Measurements from ENCODE around the gene RPS14. TPM values are rescaled to one million over a fixed set of nuclear protein-coding genes. Genes with fewer than 3 reads are reported as not detected.

RPS14 gene
- total and polyA plus RNA-seq, 4 experiments from 2014 or later, result 5,260 to 9,996 (median 6,720) TPM

- H3K27ac ChIP-seq (ENCODE audit: low read depth, low read length), result no peak overlapping the region
- H3K4me3 ChIP-seq (ENCODE audit: low read length in 2 of 2), result no peak overlapping the region
- POLR2A ChIA-PET (ENCODE audit: partially characterized antibody), result no interaction called here
- Mint-ChIP-seq H3K9me3 (no peaks in the 10 kb centered on the region), H3K4me3 (no peak overlapping the region), H3K27me3 (peaks cover 2 to 5% of the 10 kb centered on the region in 2 donors), H3K36me3 (no peaks in the 10 kb centered on the region), H3K4me1 (peaks cover 0 to 2% (median under 1%) of the 10 kb centered on the region in 4 donors), H3K27ac (no peak overlapping the region)
- H3K4me1 ChIP-seq (ENCODE audit: insufficient read depth, low read length), result no peaks in the 10 kb centered on the region
- intact Hi-C loops (cut with micrococcal nuclease), result no loop called here
- no peaks in the 10 kb centered on the region for H3K36me3 ChIP-seq (ENCODE audit: insufficient read depth, low read length)
- no peak for DNase-seq
- CTCF ChIA-PET (ENCODE audit: partially characterized antibody), result interaction anchor here (1.3 kb wide), 1 partner anchor 42 kb away, joined by 3 read pairs; no protein-coding TSS in a partner anchor
- H3K9me3 ChIP-seq (ENCODE audit: control insufficient read depth in 1 of 2, low read length in 2 of 2), result no peaks in the 10 kb centered on the region
- no peaks in the 10 kb centered on the region for H3K27me3 ChIP-seq (ENCODE audit: insufficient read depth, low read length)
Measured at GRCh38 chr5:150492621-150493020, 43.1 kb upstream of the RPS14 start.

GRCh38 chr5:150491876-150492275, 42.3 kb upstream of the RPS14 start:
- H3K4me1 ChIP-seq (ENCODE audit: insufficient read depth, low read length), result peaks cover 4% of the 10 kb centered on the region
- H3K27me3 Mint-ChIP-seq, result peaks cover 2 to 10% of the 10 kb centered on the region in 2 donors
- CTCF ChIA-PET (ENCODE audit: partially characterized antibody), result no interaction called here
- no peak for DNase-seq
- no peaks in the 10 kb centered on the region for H3K9me3 Mint-ChIP-seq
- POLR2A ChIA-PET (ENCODE audit: partially characterized antibody), result no interaction called here
- no peaks in the 10 kb centered on the region for H3K36me3 ChIP-seq (ENCODE audit: insufficient read depth, low read length)
- intact Hi-C loops (cut with micrococcal nuclease), result no loop called here
- no peaks in the 10 kb centered on the region for H3K27me3 ChIP-seq (ENCODE audit: insufficient read depth, low read length)
- no peaks in the 10 kb centered on the region for H3K9me3 ChIP-seq (ENCODE audit: control insufficient read depth in 1 of 2, low read length in 2 of 2)
- no peaks in the 10 kb centered on the region for H3K36me3 Mint-ChIP-seq
- H3K4me3 Mint-ChIP-seq, result no peak overlapping the region
- peaks cover 0 to 9% (median 8%) of the 10 kb centered on the region in 4 donors for H3K4me1 Mint-ChIP-seq
- no peak overlapping the region for H3K4me3 ChIP-seq (ENCODE audit: low read length in 2 of 2)
- no peak overlapping the region for H3K27ac ChIP-seq (ENCODE audit: low read depth, low read length)
- H3K27ac Mint-ChIP-seq, result no peak overlapping the region

- H3K27me3 ChIP-seq (ENCODE audit: insufficient read depth, low read length), result no peaks in the 10 kb centered on the region
- H3K9me3 Mint-ChIP-seq, result no peaks in the 10 kb centered on the region
- no peak for DNase-seq
- no peak overlapping the region for H3K4me3 ChIP-seq (ENCODE audit: low read length in 2 of 2)
- no peaks in the 10 kb centered on the region for H3K36me3 ChIP-seq (ENCODE audit: insufficient read depth, low read length)
- H3K4me1 ChIP-seq (ENCODE audit: insufficient read depth, low read length), result peaks cover 7% of the 10 kb centered on the region
- no peak overlapping the region for H3K27ac Mint-ChIP-seq
- H3K36me3 Mint-ChIP-seq, result no peaks in the 10 kb centered on the region
- H3K27ac ChIP-seq (ENCODE audit: low read depth, low read length), result no peak overlapping the region
- intact Hi-C loops (cut with micrococcal nuclease), result no loop called here
- no peak overlapping the region for H3K4me3 Mint-ChIP-seq
- peaks cover 0 to 10% (median 8%) of the 10 kb centered on the region in 4 donors for H3K4me1 Mint-ChIP-seq
- H3K9me3 ChIP-seq (ENCODE audit: control insufficient read depth in 1 of 2, low read length in 2 of 2), result no peaks in the 10 kb centered on the region
- H3K27me3 Mint-ChIP-seq, result peaks cover 2 to 10% of the 10 kb centered on the region in 2 donors
- CTCF ChIA-PET (ENCODE audit: partially characterized antibody), result interaction anchor here (1.1 kb wide), 1 partner anchor 33 kb away, joined by 3 read pairs; no protein-coding TSS in a partner anchor
- POLR2A ChIA-PET (ENCODE audit: partially characterized antibody), result no interaction called here
Measured at GRCh38 chr5:150490754-150491153, 41.2 kb upstream of the RPS14 start.

- Mint-ChIP-seq H3K4me3 (no peak overlapping the region), H3K27me3 (peaks cover 2 to 10% of the 10 kb centered on the region in 2 donors), H3K9me3 (no peaks in the 10 kb centered on the region), H3K27ac (no peak overlapping the region), H3K4me1 (peaks cover 0 to 10% (median 8%) of the 10 kb centered on the region in 4 donors), H3K36me3 (no peaks in the 10 kb centered on the region)
- Histone ChIP-seq H3K4me3 (ENCODE audit: low read length in 2 of 2) (no peak overlapping the region), H3K4me1 (ENCODE audit: insufficient read depth, low read length) (peaks cover 7% of the 10 kb centered on the region), H3K36me3 (ENCODE audit: insufficient read depth, low read length) (no peaks in the 10 kb centered on the region), H3K27ac (ENCODE audit: low read depth, low read length) (no peak overlapping the region), H3K27me3 (ENCODE audit: insufficient read depth, low read length) (no peaks in the 10 kb centered on the region), H3K9me3 (ENCODE audit: control insufficient read depth in 1 of 2, low read length in 2 of 2) (no peaks in the 10 kb centered on the region)
- intact Hi-C loops (cut with micrococcal nuclease), result no loop called here
- DNase-seq, result no peak
- ChIA-PET POLR2A (ENCODE audit: partially characterized antibody) (no interaction called here), CTCF (ENCODE audit: partially characterized antibody) (no interaction called here)
Measured at GRCh38 chr5:150490296-150490669, 40.7 kb upstream of the RPS14 start.

- Mint-ChIP-seq H3K9me3 (peaks cover 0 to 2% (median 0%) of the 10 kb centered on the region in 8 donors), H3K27me3 (peaks cover 2 to 15% of the 10 kb centered on the region in 2 donors), H3K4me1 (peaks cover 2 to 15% (median 12%) of the 10 kb centered on the region in 4 donors), H3K4me3 (no peak overlapping the region), H3K27ac (no peak overlapping the region), H3K36me3 (no peaks in the 10 kb centered on the region)
- DNase-seq, result no peak
- CTCF ChIA-PET (ENCODE audit: partially characterized antibody), result no interaction called here
- H3K9me3 ChIP-seq (ENCODE audit: control insufficient read depth in 1 of 2, low read length in 2 of 2), result no peaks in the 10 kb centered on the region
- intact Hi-C loops (cut with micrococcal nuclease), result no loop called here
- H3K4me1 ChIP-seq (ENCODE audit: insufficient read depth, low read length), result peaks cover 7% of the 10 kb centered on the region
- peaks cover 3% of the 10 kb centered on the region for H3K27me3 ChIP-seq (ENCODE audit: insufficient read depth, low read length)
- POLR2A ChIA-PET (ENCODE audit: partially characterized antibody), result no interaction called here
- H3K4me3 ChIP-seq (ENCODE audit: low read length in 2 of 2), result no peak overlapping the region
- no peak overlapping the region for H3K27ac ChIP-seq (ENCODE audit: low read depth, low read length)
- H3K36me3 ChIP-seq (ENCODE audit: insufficient read depth, low read length), result no peaks in the 10 kb centered on the region
Measured at GRCh38 chr5:150489360-150490295, 40.1 kb upstream of the RPS14 start.

- Histone ChIP-seq H3K4me1 (ENCODE audit: insufficient read depth, low read length) (peaks cover 7% of the 10 kb centered on the region), H3K36me3 (ENCODE audit: insufficient read depth, low read length) (no peaks in the 10 kb centered on the region), H3K27ac (ENCODE audit: low read depth, low read length) (no peak overlapping the region), H3K9me3 (ENCODE audit: control insufficient read depth in 1 of 2, low read length in 2 of 2) (no peaks in the 10 kb centered on the region), H3K27me3 (ENCODE audit: insufficient read depth, low read length) (peaks cover 3% of the 10 kb centered on the region), H3K4me3 (ENCODE audit: low read length in 2 of 2) (no peak overlapping the region)
- H3K36me3 Mint-ChIP-seq, result no peaks in the 10 kb centered on the region
- H3K9me3 Mint-ChIP-seq, result peaks cover 0 to 2% (median 0%) of the 10 kb centered on the region in 8 donors
- intact Hi-C loops (cut with micrococcal nuclease), result no loop called here
- ChIA-PET CTCF (ENCODE audit: partially characterized antibody) (no interaction called here), POLR2A (ENCODE audit: partially characterized antibody) (no interaction called here)
- H3K27ac Mint-ChIP-seq, result peak overlapping the region in 1 of 7 donors; percentile 79
- DNase-seq, result no peak
- H3K4me1 Mint-ChIP-seq, result peaks cover 2 to 15% (median 12%) of the 10 kb centered on the region in 4 donors
- H3K27me3 Mint-ChIP-seq, result peaks cover 2 to 15% of the 10 kb centered on the region in 2 donors
- H3K4me3 Mint-ChIP-seq, result peak overlapping the region in 1 of 8 donors; percentile 21
Measured at GRCh38 chr5:150488519-150489359, 39.2 kb upstream of the RPS14 start.
